CD4-positive, alpha-beta T cell treated with Interleukin-21 for 1 hour (primary cell): ENCODE data around the gene RHBDD1.
A peak's percentile ranks its signal among the peaks of the same experiment; 100 is the strongest.

ENCODE experiments used
- DNase-seq: peaks from one replicate; pipeline ENCODE4 v3.0.0-alpha.2; 2020

RHBDD1 gene

GRCh38 chr2:226835796-226836547 is at the start of gene RHBDD1:
RHBDD1 (plus strand) TSS chr2:226836054; CDS start chr2:226864694, 28,640 bp downstream.
- DNase-seq, result peak; percentile 92

- no peak for DNase-seq
Observed at GRCh38 chr2:226788064-226788463, 47.8 kb upstream of the RHBDD1 start.

- DNase-seq, result no peak
Observed at GRCh38 chr2:226788881-226789490, 46.9 kb upstream of the RHBDD1 start.

GRCh38 chr2:226790011-226790410 is 45.8 kb upstream of the RHBDD1 start:
- DNase-seq, result no peak

- DNase-seq, result no peak
Observed at GRCh38 chr2:226790431-226790830, 45.4 kb upstream of the RHBDD1 start.

GRCh38 chr2:226791056-226791486 is 44.8 kb upstream of the RHBDD1 start:
- peak; percentile 80 for DNase-seq

- DNase-seq, result peak; percentile 92
Observed at GRCh38 chr2:226791487-226792081, 44.3 kb upstream of the RHBDD1 start.

GRCh38 chr2:226792155-226792881 is 43.5 kb upstream of the RHBDD1 start:
- no peak for DNase-seq

- DNase-seq, result no peak
Observed at GRCh38 chr2:226793646-226794045, 42.2 kb upstream of the RHBDD1 start.

- no peak for DNase-seq
Observed at GRCh38 chr2:226794196-226794661, 41.6 kb upstream of the RHBDD1 start.

- DNase-seq, result no peak
Observed at GRCh38 chr2:226794751-226795171, 41.1 kb upstream of the RHBDD1 start.

GRCh38 chr2:226795281-226796011 is 40.4 kb upstream of the RHBDD1 start:
- DNase-seq, result no peak

- DNase-seq, result no peak
Observed at GRCh38 chr2:226796012-226796839, 39.6 kb upstream of the RHBDD1 start.

GRCh38 chr2:226796840-226797288 is 39.0 kb upstream of the RHBDD1 start:
- DNase-seq, result no peak

- DNase-seq, result no peak
Observed at GRCh38 chr2:226797289-226797988, 38.4 kb upstream of the RHBDD1 start.

- no peak for DNase-seq
Observed at GRCh38 chr2:226797989-226798421, 37.8 kb upstream of the RHBDD1 start.

GRCh38 chr2:226798422-226799210 is 37.2 kb upstream of the RHBDD1 start:
- DNase-seq, result peak; percentile 36

- DNase-seq, result peak; percentile 58
Observed at GRCh38 chr2:226799211-226799975, 36.5 kb upstream of the RHBDD1 start, which contains the start of gene IRS1. IRS1 (minus strand) TSS chr2:226799820; CDS start chr2:226798738, 1,082 bp downstream.
